GM12873 (cell line): ENCODE measurements around the gene TRAF3.

Experiments used
- TF ChIP-seq, protein P1 (sequence below): IDR thresholded peaks from 2 replicates; pipeline ENCODE4 v1.5.1; 2012; ENCODE audit warnings: low read depth, mild to moderate bottlenecking, moderate library complexity, low read length, control low read depth; ENCODE audit not compliant: insufficient read depth; ENCODE audit errors: missing control alignments

The TRAF3 gene

GRCh38 chr14:102732924-102733323, 44.3 kb upstream of the TRAF3 start:
- TF ChIP-seq, protein P1, sequence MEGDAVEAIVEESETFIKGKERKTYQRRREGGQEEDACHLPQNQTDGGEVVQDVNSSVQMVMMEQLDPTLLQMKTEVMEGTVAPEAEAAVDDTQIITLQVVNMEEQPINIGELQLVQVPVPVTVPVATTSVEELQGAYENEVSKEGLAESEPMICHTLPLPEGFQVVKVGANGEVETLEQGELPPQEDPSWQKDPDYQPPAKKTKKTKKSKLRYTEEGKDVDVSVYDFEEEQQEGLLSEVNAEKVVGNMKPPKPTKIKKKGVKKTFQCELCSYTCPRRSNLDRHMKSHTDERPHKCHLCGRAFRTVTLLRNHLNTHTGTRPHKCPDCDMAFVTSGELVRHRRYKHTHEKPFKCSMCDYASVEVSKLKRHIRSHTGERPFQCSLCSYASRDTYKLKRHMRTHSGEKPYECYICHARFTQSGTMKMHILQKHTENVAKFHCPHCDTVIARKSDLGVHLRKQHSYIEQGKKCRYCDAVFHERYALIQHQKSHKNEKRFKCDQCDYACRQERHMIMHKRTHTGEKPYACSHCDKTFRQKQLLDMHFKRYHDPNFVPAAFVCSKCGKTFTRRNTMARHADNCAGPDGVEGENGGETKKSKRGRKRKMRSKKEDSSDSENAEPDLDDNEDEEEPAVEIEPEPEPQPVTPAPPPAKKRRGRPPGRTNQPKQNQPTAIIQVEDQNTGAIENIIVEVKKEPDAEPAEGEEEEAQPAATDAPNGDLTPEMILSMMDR = no peak

DNA sequence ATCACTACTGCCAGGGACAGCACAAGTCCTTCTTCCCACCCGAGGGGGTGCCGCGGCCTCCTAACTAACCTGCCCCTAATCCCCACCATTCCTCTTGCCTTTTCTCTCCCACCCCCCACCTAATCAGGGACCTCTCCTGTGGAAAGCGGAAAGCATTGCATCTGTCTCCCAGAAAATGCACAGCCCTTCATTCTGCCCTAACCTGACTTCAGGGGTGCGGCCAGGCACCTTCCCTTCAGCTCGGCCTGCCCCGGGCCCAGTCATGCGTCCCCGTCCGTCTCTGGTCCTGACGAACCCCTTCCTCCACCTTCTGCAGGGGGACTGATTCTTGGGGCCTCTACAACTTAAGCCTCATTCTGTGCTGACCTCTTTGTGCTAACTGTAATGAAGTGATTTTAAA, 43.9 kb upstream of the TRAF3 start:
- TF ChIP-seq, protein P1 = no peak

DNA sequence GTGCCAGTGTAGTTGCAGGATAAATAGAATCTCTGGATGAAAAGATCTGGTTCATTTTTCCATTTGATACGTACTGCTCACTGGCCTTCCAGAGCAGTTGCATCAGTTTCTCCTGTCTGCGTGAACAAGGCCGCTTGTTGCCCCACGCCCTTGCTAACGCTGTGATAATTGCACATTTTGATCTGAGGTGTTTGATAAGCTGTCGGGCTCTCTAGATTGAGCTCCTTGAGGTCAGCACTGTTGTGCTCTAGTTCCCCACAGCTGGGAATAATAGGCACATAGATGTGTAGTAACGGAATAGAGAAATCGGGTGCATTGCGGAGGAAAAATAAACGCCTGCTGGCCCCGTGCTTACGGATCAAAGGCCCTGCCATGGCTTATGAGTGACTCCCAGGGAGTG, 42.8 kb upstream of the TRAF3 start:
- TF ChIP-seq, protein P1 = no peak

GRCh38 chr14:102736956-102737355, 40.3 kb upstream of the TRAF3 start:
- TF ChIP-seq, protein P1 = no peak

- TF ChIP-seq, protein P1 = no peak
Measured at GRCh38 chr14:102737402-102738372, 39.6 kb upstream of the TRAF3 start.

GRCh38 chr14:102738373-102739189, 38.7 kb upstream of the TRAF3 start:
- TF ChIP-seq, protein P1 = no peak

DNA sequence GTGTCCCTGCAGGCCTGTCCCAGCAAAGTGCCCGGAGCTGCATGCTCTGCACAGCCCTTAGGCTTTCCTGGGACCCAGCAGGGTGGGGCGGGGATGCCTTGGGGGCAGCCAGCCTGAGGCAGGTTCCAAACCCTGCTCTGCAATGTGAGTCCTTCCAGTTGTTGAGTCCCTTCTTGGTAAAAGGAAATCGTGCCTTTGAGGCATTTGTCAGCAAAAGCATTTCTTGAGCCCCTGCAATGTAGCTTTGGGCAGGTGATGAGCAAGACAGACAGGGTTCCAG, 38.1 kb upstream of the TRAF3 start:
- TF ChIP-seq, protein P1 = no peak
